DND-41 (cell line): Measurements from ENCODE around the gene TRPM5.

Source experiments
- ATAC-seq: fragments of 200-7000 bp; cut with Tn5 transposase; 3 replicates; pipeline ENCODE4 v1.9.1; 2021; ENCODE audit warnings: low read depth; ENCODE audit not compliant: insufficient read depth
- DNase-seq: peaks from one replicate; pipeline ENCODE4 v3.0.0-alpha.2; 2020
- H2AFZ ChIP-seq: 2 replicates; pipeline ENCODE4 v1.6.0; 2012; ENCODE audit warnings: low read depth, low read length
- H3K27ac ChIP-seq: 2 replicates; pipeline ENCODE4 v1.5.1; 2012; ENCODE audit warnings: low read length, inconsistent platforms
- H3K27me3 ChIP-seq: fragments of 200-600 bp; sonication (generic); 2 replicates; pipeline ENCODE4 v1.6.0; 2012; ENCODE audit warnings: low read length, mild to moderate bottlenecking, inconsistent platforms; ENCODE audit not compliant: insufficient read depth, poor library complexity
- H3K36me3 ChIP-seq: 2 replicates; pipeline ENCODE4 v1.5.1; 2012; ENCODE audit warnings: low read length, inconsistent platforms; ENCODE audit not compliant: insufficient read depth
- H3K4me1 ChIP-seq: 2 replicates; pipeline ENCODE4 v1.5.1; 2012; ENCODE audit warnings: mild to moderate bottlenecking, low read length; ENCODE audit not compliant: insufficient read depth
- H3K4me2 ChIP-seq: 2 replicates; pipeline ENCODE4 v1.6.0; 2012; ENCODE audit warnings: mild to moderate bottlenecking, moderate library complexity, low read length, inconsistent platforms; ENCODE audit not compliant: insufficient read depth
- H3K4me3 ChIP-seq, 2 experiments: fragments of 200-600 bp in 1 of 2; shearing (Covaris generic) in 1 of 2; 2 replicates each; pipeline ENCODE4 v1.5.1; 2012 to 2016; ENCODE audit warnings: inconsistent platforms in 2 of 2, low read length in 2 of 2, mild to moderate bottlenecking in 2 of 2, low read depth in 1 of 2, moderate library complexity in 1 of 2
- H3K79me2 ChIP-seq: 2 replicates; pipeline ENCODE4 v1.6.0; 2012; ENCODE audit warnings: low read length, inconsistent platforms; ENCODE audit not compliant: insufficient read depth
- H3K9ac ChIP-seq: 2 replicates; pipeline ENCODE4 v1.6.0; 2012; ENCODE audit warnings: low read depth, mild to moderate bottlenecking, inconsistent platforms, low read length, moderate library complexity
- H3K9me3 ChIP-seq: 2 replicates; pipeline ENCODE4 v1.5.1; 2012; ENCODE audit warnings: low read length, moderate library complexity, mild to moderate bottlenecking, inconsistent platforms; ENCODE audit not compliant: insufficient read depth, severe bottlenecking
- H4K20me1 ChIP-seq: 2 replicates; pipeline ENCODE4 v1.6.0; 2012; ENCODE audit warnings: low read length; ENCODE audit not compliant: insufficient read depth
- CTCF ChIP-seq: IDR thresholded peaks from 2 replicates; pipeline ENCODE4 v1.5.1; 2012; ENCODE audit warnings: borderline replicate concordance, low read length, moderate library complexity, mild to moderate bottlenecking; ENCODE audit not compliant: poor library complexity, severe bottlenecking; ENCODE audit errors: extremely low read depth
- EZH2 ChIP-seq: IDR thresholded peaks from 3 replicates; pipeline ENCODE4 v1.6.1; 2012; ENCODE audit warnings: borderline replicate concordance, low read depth, mild to moderate bottlenecking, moderate library complexity, low read length, inconsistent platforms; ENCODE audit not compliant: severe bottlenecking

TRPM5 gene

GRCh38 chr11:2434008-2434407 lies 10.3 kb downstream of the TRPM5 start:
- no peak overlapping the region for H3K4me3 ChIP-seq
- DNase-seq (no peak), ATAC-seq (no peak)
- H3K9me3 ChIP-seq, result no peaks in the 10 kb centered on the region
- no peak overlapping the region for H2AFZ ChIP-seq
- H4K20me1 ChIP-seq, result no peaks in the 10 kb centered on the region; the same call in 1 of the 2 replicates
- no peak overlapping the region for H3K4me2 ChIP-seq
- H3K9ac ChIP-seq, result no peak overlapping the region
- no peaks in the 10 kb centered on the region for H3K79me2 ChIP-seq
- H3K4me1 ChIP-seq, result no peaks in the 10 kb centered on the region
- H3K27ac ChIP-seq, result no peak overlapping the region
- TF ChIP-seq CTCF, result no peak
- no peak for TF ChIP-seq EZH2
- no peaks in the 10 kb centered on the region for H3K36me3 ChIP-seq
- H3K27me3 ChIP-seq, result no peaks in the 10 kb centered on the region

GRCh38 chr11:2433106-2433925 lies 11.0 kb downstream of the TRPM5 start:
- H3K9me3 ChIP-seq, result no peaks in the 10 kb centered on the region
- TF ChIP-seq EZH2, result no peak
- no peaks in the 10 kb centered on the region for H3K27me3 ChIP-seq
- DNase-seq (no peak), ATAC-seq (no peak)
- H3K9ac ChIP-seq, result no peak overlapping the region
- H3K4me2 ChIP-seq, result no peak overlapping the region
- H4K20me1 ChIP-seq, result no peaks in the 10 kb centered on the region; the same call in 1 of the 2 replicates
- H3K4me3 ChIP-seq, result no peak overlapping the region
- no peak overlapping the region for H2AFZ ChIP-seq
- H3K36me3 ChIP-seq, result no peaks in the 10 kb centered on the region
- no peaks in the 10 kb centered on the region for H3K4me1 ChIP-seq
- H3K27ac ChIP-seq, result no peak overlapping the region
- no peaks in the 10 kb centered on the region for H3K79me2 ChIP-seq

- no peak overlapping the region for H3K9ac ChIP-seq
- ATAC-seq, result no peak
- H4K20me1 ChIP-seq, result no peaks in the 10 kb centered on the region; the same call in 1 of the 2 replicates
- no peak for DNase-seq
- TF ChIP-seq EZH2, result no peak
- TF ChIP-seq CTCF, result no peak
- H3K36me3 ChIP-seq, result no peaks in the 10 kb centered on the region
- no peaks in the 10 kb centered on the region for H3K27me3 ChIP-seq
- H3K79me2 ChIP-seq, result no peaks in the 10 kb centered on the region
- no peak overlapping the region for H2AFZ ChIP-seq
- H3K4me1 ChIP-seq, result no peaks in the 10 kb centered on the region
- H3K4me3 ChIP-seq, result no peak overlapping the region
- H3K9me3 ChIP-seq, result no peaks in the 10 kb centered on the region
- no peak overlapping the region for H3K4me2 ChIP-seq
- no peak overlapping the region for H3K27ac ChIP-seq
These were observed 11.7 kb downstream of the TRPM5 start for GRCh38 chr11:2432628-2433071.

GRCh38 chr11:2432171-2432621 lies 12.1 kb downstream of the TRPM5 start:
- Histone ChIP-seq H3K4me1 (no peaks in the 10 kb centered on the region), H3K27me3 (no peaks in the 10 kb centered on the region), H3K27ac (no peak overlapping the region), H3K79me2 (no peaks in the 10 kb centered on the region), H4K20me1 (no peaks in the 10 kb centered on the region; the same call in 1 of the 2 replicates), H3K36me3 (no peaks in the 10 kb centered on the region), H3K4me2 (no peak overlapping the region), H3K9me3 (no peaks in the 10 kb centered on the region), H3K9ac (no peak overlapping the region), H2AFZ (no peak overlapping the region), H3K4me3 (no peak overlapping the region)
- DNase-seq (no peak), ATAC-seq (no peak)
- TF ChIP-seq CTCF (no peak), EZH2 (no peak)
